HG02884 (cell line): ENCODE results near the gene MYO7B.

Experiments
- ATAC-seq: cut with Tn5 transposase; IDR thresholded peaks from one replicate; pipeline ENCODE4 v1.9.1; 2021; ENCODE audit warnings: mild to moderate bottlenecking, moderate library complexity; ENCODE audit not compliant: unreplicated experiment

The MYO7B gene

DNA sequence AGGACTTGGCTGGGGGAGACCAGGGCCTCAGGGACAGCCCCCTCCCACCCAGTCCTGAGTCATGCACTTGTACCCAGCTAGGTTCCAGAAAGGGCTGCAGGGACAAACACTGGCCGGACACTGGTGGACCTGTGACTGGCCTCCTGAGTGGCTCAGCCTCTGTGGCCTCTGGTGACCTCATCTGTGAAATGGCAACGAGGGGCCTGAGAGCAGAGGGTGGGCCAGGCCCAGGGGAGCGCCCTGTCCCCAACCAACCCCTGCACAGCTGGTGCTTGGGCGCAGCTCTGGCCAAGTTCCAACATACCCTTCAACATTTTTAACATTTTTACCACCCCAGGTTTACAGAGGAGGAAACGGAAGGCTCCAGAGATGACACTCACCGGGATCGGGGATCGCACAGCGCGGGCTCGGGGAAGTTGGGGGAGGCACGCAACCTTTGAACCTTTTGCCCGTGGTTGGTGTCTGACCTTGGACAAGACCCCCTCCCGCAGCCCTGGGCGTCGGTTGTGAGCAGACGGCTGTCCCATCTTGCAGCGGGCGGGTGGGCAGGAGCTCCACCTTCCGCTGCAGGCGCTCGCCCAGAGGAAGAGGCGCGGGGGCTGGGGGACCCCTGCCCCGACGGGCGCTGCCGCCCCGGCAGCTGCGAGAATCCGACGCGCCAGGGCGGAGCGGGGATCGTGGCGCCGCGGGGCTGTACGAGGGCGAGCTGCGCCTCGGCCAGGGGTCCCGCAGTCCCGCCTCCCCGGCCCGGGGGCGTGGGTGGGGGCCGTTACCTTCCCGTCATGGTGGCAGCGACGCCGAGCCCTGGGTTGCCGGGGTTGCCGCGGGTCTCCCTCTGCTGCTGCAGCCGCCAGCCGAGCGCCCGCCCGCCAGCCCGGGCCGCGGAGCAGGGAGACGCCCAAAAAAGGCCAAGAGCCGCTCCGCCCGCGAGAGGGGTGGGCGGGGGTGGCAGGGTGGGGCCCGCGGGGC lies 139.0 kb downstream of the MYO7B start:
- ATAC-seq: no peak

DNA sequence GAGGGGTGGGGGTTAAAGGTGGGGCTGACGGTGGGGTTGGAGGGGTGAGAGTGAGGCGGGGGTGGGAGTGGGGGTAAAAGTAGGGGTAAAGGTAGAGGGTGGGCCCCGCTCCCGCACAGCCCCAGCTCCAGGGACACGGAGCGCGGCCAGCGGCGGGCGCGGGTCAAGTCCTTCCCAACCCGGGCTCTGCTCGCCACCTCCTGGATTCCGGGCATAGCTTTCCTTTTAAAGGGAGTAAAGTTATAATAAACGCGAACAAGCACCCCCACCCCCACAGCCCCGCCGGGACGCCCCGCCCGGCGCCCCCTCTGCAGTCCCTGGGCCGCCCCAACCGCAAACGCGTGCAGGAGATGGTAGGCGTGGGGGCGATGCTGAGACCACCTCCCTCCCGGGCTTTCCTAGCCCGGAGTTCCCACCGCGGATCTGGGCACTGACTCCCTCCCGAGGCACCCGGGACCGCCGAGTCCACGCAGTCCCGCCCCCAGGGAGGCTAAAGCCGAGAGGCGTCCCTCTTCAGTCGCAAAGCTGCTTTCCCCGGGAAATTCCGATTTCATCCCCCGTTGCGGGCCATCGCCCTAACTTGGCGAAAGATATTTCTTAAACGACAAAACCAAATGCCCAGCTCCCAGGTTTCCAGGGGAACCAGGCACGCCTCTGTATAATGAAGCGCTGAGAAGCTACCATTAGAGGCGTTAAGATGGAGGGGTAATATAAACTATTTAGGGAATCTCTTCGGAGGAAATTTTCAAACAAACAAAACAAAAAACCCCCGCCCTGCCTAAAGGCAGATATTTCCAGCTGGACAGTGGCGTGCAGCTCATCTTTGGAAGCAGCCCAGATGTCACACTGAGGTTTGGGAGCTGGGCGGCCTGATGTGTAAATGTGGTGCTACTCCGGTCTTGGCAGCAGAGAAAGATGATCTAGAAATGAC lies 140.1 kb downstream of the MYO7B start, which contains the start of gene LIMS2:
LIMS2 (minus strand) TSS at position 200 of the 931 bp plus-strand sequence. CDS start 506 bp downstream, outside the sequence.
- ATAC-seq: no peak

DNA sequence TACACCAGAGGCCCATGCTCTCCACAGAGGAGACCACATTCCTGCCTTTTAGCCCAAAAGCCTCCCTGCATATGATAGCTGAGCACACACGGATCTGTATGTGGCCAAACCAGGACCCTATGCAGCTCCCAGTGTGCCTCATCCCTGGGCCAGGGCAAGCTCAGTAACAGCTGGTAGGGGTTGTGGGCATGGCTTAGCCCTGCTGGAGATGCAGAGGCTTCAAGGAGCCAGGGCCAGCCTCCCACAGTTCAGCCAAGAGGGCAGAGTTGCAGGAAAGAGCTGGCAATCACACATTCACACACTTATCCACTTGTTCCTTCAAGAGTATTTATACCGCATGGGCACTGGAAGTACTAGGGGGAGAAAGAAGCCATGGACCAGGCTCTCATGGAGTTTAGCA lies 141.4 kb downstream of the MYO7B start:
- no peak for ATAC-seq

DNA sequence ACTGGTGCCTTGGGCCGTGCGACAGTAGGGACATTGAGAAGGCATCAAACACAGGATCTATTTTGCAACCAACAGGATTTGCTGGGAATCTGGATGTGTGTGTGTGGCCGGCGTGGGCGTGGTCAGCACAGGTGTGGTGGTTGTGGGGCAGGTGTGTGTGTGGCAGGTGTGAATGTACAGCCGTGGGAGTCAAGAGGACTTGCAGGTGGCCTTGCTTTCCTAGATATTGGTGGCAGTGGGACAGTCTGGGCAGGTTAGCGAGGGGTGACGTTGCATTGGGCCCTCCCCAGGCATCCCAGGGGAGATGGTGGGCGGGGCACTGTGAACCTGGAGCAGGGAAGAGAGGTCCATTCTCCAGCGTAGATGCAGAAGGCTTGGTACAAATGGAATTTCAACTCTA lies 143.0 kb downstream of the MYO7B start:
- ATAC-seq: no peak

DNA sequence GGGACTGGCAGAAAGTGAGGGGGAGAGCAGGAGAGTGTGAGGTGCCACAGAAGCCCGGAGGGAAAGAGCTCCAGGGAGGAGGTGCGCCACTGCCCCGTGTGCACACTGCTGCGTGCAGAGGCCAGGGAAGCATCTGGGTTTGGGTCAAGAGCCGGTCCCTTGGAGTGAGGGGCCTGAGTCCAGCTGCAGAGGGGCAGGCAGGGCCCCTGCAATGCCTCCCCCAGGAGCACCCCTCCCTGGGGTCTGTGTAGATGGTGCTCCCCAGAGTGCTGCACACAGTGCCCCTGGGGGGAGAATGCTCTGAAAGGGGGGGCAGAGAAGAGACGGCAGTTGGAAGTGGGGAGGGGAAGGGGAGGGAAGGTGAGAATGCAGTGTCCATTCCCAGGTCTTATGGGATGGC lies 143.5 kb downstream of the MYO7B start:
- ATAC-seq: no peak

DNA sequence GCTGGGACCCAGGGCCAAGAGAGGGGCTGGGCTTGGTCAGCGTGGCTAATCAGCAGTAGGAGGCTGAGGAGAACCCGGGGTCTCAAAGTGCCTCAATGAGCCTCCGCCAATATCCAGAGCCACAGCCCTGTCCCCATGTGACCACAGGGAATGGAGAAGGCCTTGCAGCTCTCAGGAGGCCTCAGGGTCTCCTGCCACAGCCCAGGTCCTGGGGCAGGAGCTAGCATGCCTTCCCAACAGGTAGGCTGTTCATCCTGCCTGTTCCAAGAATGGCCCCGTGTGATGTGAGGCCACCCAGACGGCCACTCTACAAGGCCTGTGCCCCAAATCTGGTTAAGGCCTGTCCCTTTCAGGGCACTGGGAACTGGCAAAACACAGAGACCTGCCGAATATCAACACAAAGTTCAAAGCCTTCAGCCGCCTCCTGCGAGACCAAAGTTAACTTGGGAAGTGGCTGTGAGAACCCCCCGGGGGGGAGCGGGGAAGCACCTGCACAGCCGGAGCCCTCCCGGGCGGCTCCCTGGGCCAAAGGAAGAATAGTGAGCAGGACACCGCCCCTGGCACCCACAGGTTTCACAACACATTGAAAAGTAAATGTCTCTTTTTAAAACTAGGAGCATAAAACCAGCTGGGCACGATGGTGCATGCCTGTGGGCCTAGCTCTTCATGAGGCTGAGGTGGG lies 144.3 kb downstream of the MYO7B start:
- ATAC-seq: no peak

DNA sequence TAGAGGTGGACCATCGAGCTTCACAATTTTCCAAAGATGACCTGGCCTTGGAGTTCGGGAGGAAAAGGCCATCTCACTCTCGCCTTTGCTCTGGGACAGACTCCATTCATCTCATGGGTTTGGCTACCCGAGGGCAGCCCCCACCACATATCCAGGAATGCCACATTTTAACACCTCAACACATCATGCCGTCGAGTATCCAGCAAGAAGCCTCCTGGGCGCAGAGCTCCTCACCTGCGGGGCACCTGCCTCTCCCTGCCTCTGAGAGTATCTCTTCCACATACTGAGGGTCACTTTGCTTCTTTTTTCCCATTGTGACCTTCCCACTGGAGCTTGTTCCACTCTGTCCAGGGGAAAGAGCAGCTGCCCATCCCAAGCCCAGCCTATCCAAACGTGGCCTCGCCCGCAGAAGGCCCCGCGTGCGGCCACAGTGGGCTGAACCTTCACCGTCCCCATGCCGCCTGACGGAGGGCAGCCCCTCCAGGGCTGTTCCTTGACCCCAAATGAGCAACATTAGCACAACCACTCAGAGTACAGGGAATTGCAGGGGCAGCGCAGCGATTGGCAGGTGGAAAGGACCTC lies 145.3 kb downstream of the MYO7B start:
- ATAC-seq: no peak

DNA sequence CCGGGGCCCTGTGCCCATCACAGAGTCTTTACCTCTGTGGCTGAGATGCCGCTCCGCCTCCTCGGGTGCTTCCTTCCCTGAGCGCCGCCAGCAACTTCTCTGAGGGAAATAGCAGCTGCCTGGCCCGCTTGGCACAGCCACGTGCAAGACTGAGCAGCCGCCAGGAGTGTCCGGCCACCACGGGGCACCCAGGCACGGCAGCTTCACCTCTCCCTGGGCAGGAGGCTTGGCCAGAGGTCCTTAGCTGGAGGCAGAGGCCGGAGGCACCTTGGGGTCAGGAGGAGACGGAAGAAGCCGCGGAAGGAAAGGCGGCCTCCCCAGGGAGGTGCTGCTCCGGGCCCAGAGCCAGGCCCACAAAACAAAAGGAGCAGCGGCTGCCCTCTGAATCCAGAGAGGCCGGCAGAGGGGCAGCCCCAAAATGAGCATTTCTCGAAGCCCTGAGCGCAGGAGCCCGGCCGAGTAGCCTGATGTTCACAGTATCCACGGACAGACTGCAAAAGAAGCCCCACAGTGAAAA lies 145.9 kb downstream of the MYO7B start:
- ATAC-seq: no peak

DNA sequence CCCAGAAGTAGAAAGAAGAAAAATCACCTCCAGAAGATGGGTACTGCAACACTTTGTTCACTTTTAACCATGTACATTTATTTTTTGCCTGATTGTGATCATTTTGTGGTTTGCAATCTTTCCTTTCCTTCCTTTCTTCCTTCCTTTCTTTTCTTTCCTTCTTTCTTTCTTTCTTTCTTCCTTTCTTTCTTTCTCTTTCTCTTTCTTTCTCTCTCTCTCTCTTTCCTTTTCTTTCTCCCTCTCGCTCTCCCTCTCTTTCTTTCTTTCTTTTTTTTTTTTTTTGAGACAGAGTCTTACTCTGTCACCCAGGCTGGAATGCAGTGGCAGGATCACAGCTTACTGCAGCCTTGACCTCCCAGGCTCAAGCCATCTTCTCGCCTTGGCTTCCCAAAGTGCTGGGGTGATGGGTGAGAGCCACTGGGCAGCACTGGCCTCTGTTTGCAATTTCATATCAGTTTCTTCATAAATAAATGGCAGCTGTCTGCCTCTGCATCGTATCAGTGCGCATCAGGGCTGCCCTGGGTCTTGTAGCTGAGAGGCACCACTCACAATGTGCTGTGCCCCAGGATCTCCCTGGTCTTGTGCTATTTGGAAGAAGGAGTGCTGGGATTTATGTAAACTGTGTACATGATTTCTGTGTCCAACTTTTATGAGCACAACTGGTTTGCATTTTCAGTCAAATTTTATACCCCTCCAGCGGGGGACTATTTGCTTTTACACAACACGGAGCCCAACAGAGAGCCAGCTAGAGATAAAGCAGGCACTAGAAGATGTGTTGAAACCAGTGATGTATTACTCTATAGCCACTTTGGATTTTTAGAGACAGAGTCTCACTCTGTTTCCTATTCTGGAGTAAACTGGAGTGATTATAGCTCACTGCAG lies 146.7 kb downstream of the MYO7B start:
- ATAC-seq: no peak

DNA sequence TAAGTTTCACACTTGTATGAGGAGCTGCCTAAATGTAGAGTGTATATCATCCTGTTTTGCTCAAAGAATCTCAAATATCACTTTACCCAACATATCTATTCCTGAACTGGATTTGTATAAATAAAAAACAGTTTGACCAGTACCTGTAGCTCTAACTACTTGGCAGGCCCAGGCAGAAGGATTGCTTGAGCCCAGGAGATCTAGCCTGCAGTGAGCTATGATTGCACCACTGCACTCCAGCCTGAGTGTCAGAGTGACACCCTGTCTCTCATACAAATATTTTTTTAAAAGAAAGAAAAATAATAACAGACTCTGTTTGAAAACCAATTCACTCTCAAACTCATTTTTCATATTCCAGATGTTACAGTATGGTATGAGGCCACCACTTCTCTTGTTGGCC lies 147.6 kb downstream of the MYO7B start:
- ATAC-seq: no peak

DNA sequence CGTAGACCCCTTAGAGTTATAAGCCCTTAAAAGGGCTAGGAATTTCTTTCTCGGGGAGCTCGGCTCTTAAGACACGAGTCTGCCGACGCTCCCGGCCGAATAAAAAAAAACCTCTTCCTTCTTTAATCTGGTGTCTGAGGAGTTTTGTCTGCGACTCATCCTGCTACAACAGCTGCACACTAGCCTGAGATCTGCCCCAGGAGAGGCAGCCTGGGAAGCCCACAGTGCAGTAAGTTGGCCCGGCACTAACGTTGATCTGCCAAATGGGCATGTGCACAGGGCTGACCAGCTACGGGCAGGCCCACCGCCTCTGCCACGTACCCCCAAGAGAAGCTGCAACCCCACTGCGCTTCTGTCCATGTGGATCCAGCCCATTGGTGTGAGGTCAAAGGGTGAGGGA lies 148.3 kb downstream of the MYO7B start:
- ATAC-seq: no peak

DNA sequence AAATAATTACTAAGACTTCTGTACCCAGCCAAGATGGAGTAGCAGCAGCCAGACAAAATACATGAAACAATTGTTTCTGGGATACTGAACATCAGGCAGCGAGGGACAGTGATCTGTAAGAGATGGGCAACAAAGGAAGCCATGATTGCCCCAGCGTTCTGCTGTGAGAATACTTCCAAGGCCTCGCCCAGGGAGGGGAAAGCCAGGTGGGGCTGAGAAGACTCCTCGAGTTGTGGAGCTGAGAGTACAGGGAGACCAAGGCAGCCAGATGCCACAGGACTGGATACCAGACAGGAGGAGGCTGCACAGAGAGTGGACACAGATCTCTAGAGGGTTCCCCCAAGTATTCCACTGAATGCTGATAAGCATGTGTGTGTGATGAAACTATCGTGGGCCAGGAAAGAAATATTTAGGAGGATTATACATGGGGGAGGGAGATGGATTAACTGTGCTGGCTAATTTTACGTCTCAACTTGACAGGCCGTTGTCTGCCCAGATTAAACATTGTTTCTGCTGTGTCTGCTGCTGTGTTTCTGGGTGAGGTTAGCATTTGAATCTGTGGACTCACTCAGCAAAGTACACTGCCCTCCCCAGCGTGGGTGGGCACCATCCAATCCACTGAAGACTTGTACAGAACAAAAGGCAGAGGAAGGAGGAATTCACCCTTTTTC lies 150.1 kb downstream of the MYO7B start:
- no peak for ATAC-seq
